HG02981 (cell line): ENCODE measurements around the gene HMGN1.
A peak's percentile ranks its signal among the peaks of the same experiment; 100 is the strongest.

ENCODE experiments used
- ATAC-seq: cut with Tn5 transposase; IDR thresholded peaks from one replicate; pipeline ENCODE4 v1.9.1; 2021; ENCODE audit warnings: mild to moderate bottlenecking, moderate library complexity; ENCODE audit not compliant: unreplicated experiment

Gene HMGN1

GRCh38 chr21:39312112-39313041 lies 36.5 kb downstream of the HMGN1 start:
- ATAC-seq: peak; percentile 84

GRCh38 chr21:39311164-39311563 lies 37.7 kb downstream of the HMGN1 start:
- ATAC-seq: no peak

- ATAC-seq: no peak
Observed at GRCh38 chr21:39307466-39307865, 41.4 kb downstream of the HMGN1 start.

GRCh38 chr21:39300587-39300986 lies 48.3 kb downstream of the HMGN1 start:
- ATAC-seq: no peak

GRCh38 chr21:39296891-39297290 lies 52.0 kb downstream of the HMGN1 start:
- no peak for ATAC-seq
